GM12878 (cell line): ENCODE measurements around the gene RPLP2. TPM values are rescaled to one million over a fixed set of nuclear protein-coding genes. Genes with fewer than 3 reads are reported as not detected.

Experiments
- ATAC-seq: fragments of 200-7000 bp; cut with Tn5 transposase; 3 replicates; pipeline ENCODE4 v1.9.1; 2020; ENCODE audit warnings: mild to moderate bottlenecking, moderate library complexity
- BruUV-seq: library from RNA; stranded (reverse); fragments of 400-500 nt; replicated peaks from 2 replicates; lab custom pipeline; 2021; lab: Mats Ljungman, UMichigan
- CTCF ChIA-PET: fragments of 300-600 bp; sonication (Branson Sonifier 250); formaldehyde crosslinking; extraction: SDS; loops from one replicate; lab custom pipeline; 2021; ENCODE audit warnings: inconsistent platforms; lab: Yijun Ruan, JAX
- POLR2A ChIA-PET: fragments of 350-600 bp; formaldehyde crosslinking; extraction: SDS; loops from one replicate; lab custom pipeline; 2021; ENCODE audit warnings: inconsistent platforms; lab: Charles Lee
- RAD21 ChIA-PET: fragments of 300-600 bp; sonication (Branson Sonifier 250); formaldehyde crosslinking; loops from one replicate; lab custom pipeline; 2023; ENCODE audit warnings: antibody characterized with exemption; ENCODE audit not compliant: unreplicated experiment; lab: Charles Lee
- SMC1A ChIA-PET: fragments of 300-600 bp; sonication (Branson Sonifier 250); formaldehyde crosslinking; loops from one replicate; lab custom pipeline; 2023; ENCODE audit not compliant: unreplicated experiment, uncharacterized antibody; lab: Charles Lee
- DNase-seq: peaks from one replicate; pipeline ENCODE4 v3.0.0-alpha.2; 2011; ENCODE audit warnings: low read depth, low spot score
- FAIRE-seq: peaks from 3 replicates; lab custom pipeline; 2011; peaks lifted over from hg19 to GRCh38; lab: Jason Lieb, UNC
- H2AFZ ChIP-seq: 2 replicates; pipeline ENCODE4 v1.6.0; 2011; ENCODE audit warnings: low read depth, low read length, control low read depth; ENCODE audit not compliant: control insufficient read depth
- H3K27ac ChIP-seq: 2 replicates; pipeline ENCODE4 v1.5.1; 2011; ENCODE audit warnings: control low read depth; ENCODE audit not compliant: control insufficient read depth, insufficient read depth
- H3K27me3 ChIP-seq, 2 experiments: replicated peaks in 1 of 2; 2 replicates each; pipeline versions ENCODE4 v1.6.0 to v1.6.1; 2011; ENCODE audit warnings: low read length in 1 of 2; ENCODE audit not compliant: control insufficient read depth in 2 of 2, insufficient read depth in 2 of 2
- H3K36me3 ChIP-seq, 2 experiments: 2 replicates each; pipeline ENCODE4 v1.5.1; 2011; ENCODE audit warnings: low read length in 1 of 2; ENCODE audit not compliant: control insufficient read depth in 2 of 2, insufficient read depth in 2 of 2
- H3K4me1 ChIP-seq: 2 replicates; pipeline ENCODE4 v1.6.1; 2011; ENCODE audit warnings: mild to moderate bottlenecking, low read length, moderate library complexity, mixed read lengths; ENCODE audit not compliant: control insufficient read depth, insufficient read depth
- H3K4me2 ChIP-seq: 2 replicates; pipeline ENCODE4 v1.6.0; 2011; ENCODE audit warnings: control low read depth; ENCODE audit not compliant: control insufficient read depth, insufficient read depth
- H3K4me3 ChIP-seq: fragments of 200-600 bp; sonication (generic); 2 replicates; pipeline ENCODE4 v1.5.1; 2016
- H3K79me2 ChIP-seq: 2 replicates; pipeline ENCODE4 v1.6.0; 2011; ENCODE audit warnings: low read length; ENCODE audit not compliant: control insufficient read depth, insufficient read depth
- H3K9ac ChIP-seq: 2 replicates; pipeline ENCODE4 v1.8.0; 2011; ENCODE audit warnings: low read length, control low read depth, mixed read lengths; ENCODE audit not compliant: control insufficient read depth, insufficient read depth
- H3K9me3 ChIP-seq: replicated peaks from 3 replicates; pipeline ENCODE4 v1.5.1; 2011; ENCODE audit warnings: mild to moderate bottlenecking, low read length; ENCODE audit not compliant: control insufficient read depth, insufficient read depth
- H4K20me1 ChIP-seq: 2 replicates; pipeline ENCODE4 v1.6.0; 2011; ENCODE audit not compliant: control insufficient read depth, insufficient read depth
- DPF2 ChIP-seq: fragments of 450-650 bp; IDR thresholded peaks from 2 replicates; pipeline ENCODE4 v1.6.1; 2017; ENCODE audit warnings: mild to moderate bottlenecking
- IKZF1 ChIP-seq: fragments of 450-650 bp; conservative IDR thresholded peaks from 2 replicates; pipeline ENCODE4 v1.6.1; 2017; ENCODE audit warnings: antibody characterized with exemption, mild to moderate bottlenecking
- LARP7 ChIP-seq: fragments of 450-650 bp; IDR thresholded peaks from 2 replicates; pipeline ENCODE4 v1.6.1; 2017; ENCODE audit warnings: mild to moderate bottlenecking
- MEF2B ChIP-seq: fragments of 450-650 bp; IDR thresholded peaks from 2 replicates; pipeline ENCODE4 v1.6.1; 2018; ENCODE audit warnings: mild to moderate bottlenecking, moderate library complexity; ENCODE audit not compliant: partially characterized antibody, poor library complexity, severe bottlenecking
- NKRF ChIP-seq: fragments of 450-650 bp; conservative IDR thresholded peaks from 2 replicates; pipeline ENCODE4 v1.6.1; 2017; ENCODE audit warnings: mild to moderate bottlenecking, moderate library complexity
- NR2F1 ChIP-seq: fragments of 450-650 bp; conservative IDR thresholded peaks from 2 replicates; pipeline ENCODE4 v1.6.1; 2017; ENCODE audit warnings: mild to moderate bottlenecking
- POLR2A ChIP-seq: IDR thresholded peaks from 2 replicates; pipeline ENCODE4 v1.6.1; 2011; ENCODE audit warnings: low read depth, mild to moderate bottlenecking, low read length
- RELB ChIP-seq: fragments of 450-650 bp; IDR thresholded peaks from 2 replicates; pipeline ENCODE4 v1.6.1; 2017; ENCODE audit warnings: low read depth, mild to moderate bottlenecking, moderate library complexity
- SPI1 ChIP-seq: IDR thresholded peaks from 2 replicates; pipeline ENCODE4 v1.6.1; 2011; ENCODE audit warnings: low read depth, mild to moderate bottlenecking, low read length, moderate library complexity, borderline replicate concordance; ENCODE audit not compliant: insufficient read depth
- TCF12 ChIP-seq: IDR thresholded peaks from 2 replicates; pipeline ENCODE4 v1.6.1; 2011; ENCODE audit warnings: low read depth, mild to moderate bottlenecking, low read length
- YY1 ChIP-seq: IDR thresholded peaks from 2 replicates; pipeline ENCODE4 v1.6.1; 2011; ENCODE audit warnings: low read depth, mild to moderate bottlenecking, low read length
- ZNF217 ChIP-seq: fragments of 450-650 bp; IDR thresholded peaks from 2 replicates; pipeline ENCODE4 v1.6.1; 2017; ENCODE audit warnings: antibody characterized with exemption, mild to moderate bottlenecking
- WGBS: methylation state at CpG from one replicate; pipeline ENCODE4 v1.1.6; 2016; ENCODE audit warnings: low lambda C conversion rate; ENCODE audit not compliant: insufficient replicate concordance, insufficient coverage; ENCODE audit errors: missing lambda C conversion rate; 5-methylcytosine and 5-hydroxymethylcytosine counted together
- in situ Hi-C: fragments of 300-500 bp; cut with MboI; formaldehyde crosslinking; loops from 9 replicates; pipeline ENCODE4 v1.14.3; 2018; ENCODE audit warnings: mixed read lengths
- intact Hi-C: fragments of 100-400 bp; cut with micrococcal nuclease; formaldehyde crosslinking; loops from one replicate; pipeline ENCODE4 v1.14.2; 2022; ENCODE audit not compliant: unreplicated experiment
- polyA plus RNA-seq, 11 experiments: library from polyadenylated mRNA; depleted of rRNA in 4 of 11; unstranded in 6 of 11; stranded (reverse) in 5 of 11; fragments of >200 nt; fragmentation: Nextera tagmentation in 4 of 11; fragmentation: Illumina TruSeq in 1 of 11; extraction: Ambion mirVana in 4 of 11; extraction: Trizol in 1 of 11; gene quantifications; 1 replicate in 1 of 11; 2 replicates in 10 of 11; pipeline versions ENCODE4 v1.2.1 to v1.2.3, GENCODE V29; 2011 to 2016; ENCODE audit warnings: inconsistent platforms in 2 of 11, missing spikeins in 2 of 11, low read depth in 1 of 11
- total RNA-seq, 4 experiments: library from RNA; depleted of rRNA in 3 of 4; stranded (reverse); fragments of >200 nt in 3 of 4; fragmentation: Illumina TruSeq in 1 of 4; extraction: Trizol in 1 of 4; gene quantifications; 2 replicates each; pipeline versions ENCODE4 v1.2.1 to v1.2.3, GENCODE V29; 2013 to 2021

Gene RPLP2
- total and polyA plus RNA-seq, 10 of the 15 experiments (the other 5 are each of a cell fraction or from before 2014, with no cell fraction given) = 488 to 3,558 (median 1,481) TPM

- ChIA-PET CTCF (no interaction called here), POLR2A (interaction anchor here (0.6 to 1.5 kb wide), 5 partner anchors 10 to 49 kb away, joined by 3 to 5 read pairs (median 4); partner anchors contain the start of genes PNPLA2, POLR2L and TSPAN4), SMC1A (interaction anchor here (0.6 kb wide), 1 partner anchor 22 kb away, joined by 3 read pairs; no protein-coding TSS in a partner anchor), RAD21 (interaction anchor here (0.6 to 1.2 kb wide), 3 partner anchors 10 to 27 kb away, joined by 3 to 9 read pairs (median 5); partner anchors contain the start of gene TSPAN4)
- no peak for FAIRE-seq
- Histone ChIP-seq H3K27ac (no peak overlapping the region), H3K36me3 (peaks cover 0 to 8% of the 10 kb centered on the region in 2 experiments; a peak in 2 of 4 replicates), H3K4me2 (peak overlapping the region; percentile 89), H3K9ac (peak overlapping the region; percentile 44; the same call in 1 of the 2 replicates), H2AFZ (peak overlapping the region; percentile 67), H3K9me3 (no peaks in the 10 kb centered on the region), H3K4me1 (peaks cover 33% of the 10 kb centered on the region), H4K20me1 (no peaks in the 10 kb centered on the region), H3K27me3 (no peaks in the 10 kb centered on the region; a peak in 3 of 4 replicates), H3K79me2 (no peaks in the 10 kb centered on the region), H3K4me3 (peak overlapping the region; percentile 74)
- WGBS = 2% methylated on average over 51 of the region's 55 CpGs
- no TSS peak for BruUV-seq
- intact Hi-C loops = no loop called here
- peak; percentile 27 for ATAC-seq
- in situ Hi-C loops = no loop called here
- DNase-seq = no peak
- TF ChIP-seq NR2F1 (peak; percentile 55), TCF12 (no peak), POLR2A (peak; percentile 46; the same call in 1 of the 2 replicates), SPI1 (no peak), MEF2B (no peak), NKRF (0 out of 2 replicates have a peak, but pooled peaks have one; percentile 48), YY1 (peak; percentile 60; the same call in 1 of the 2 replicates), LARP7 (peak; percentile 63), DPF2 (peak; percentile 54), IKZF1 (peak; percentile 34; the same call in 1 of the 2 replicates), RELB (no peak), ZNF217 (no peak)
These were observed 23.5 kb downstream of the RPLP2 start for GRCh38 chr11:833114-833791.
